GM18873 (cell line): ENCODE data around the gene DNAJB13.
"Not testable (repeated sequence)": the region's sequence is repeated elsewhere in the genome, so short reads cannot be mapped to it uniquely, and the experiment has no call there.

Source experiments
- ATAC-seq: cut with Tn5 transposase; IDR thresholded peaks from one replicate; pipeline ENCODE4 v1.9.1; 2021; ENCODE audit warnings: mild to moderate bottlenecking, moderate library complexity, moderate number of reproducible peaks; ENCODE audit not compliant: unreplicated experiment, low FRiP score

DNAJB13 gene, protein sequence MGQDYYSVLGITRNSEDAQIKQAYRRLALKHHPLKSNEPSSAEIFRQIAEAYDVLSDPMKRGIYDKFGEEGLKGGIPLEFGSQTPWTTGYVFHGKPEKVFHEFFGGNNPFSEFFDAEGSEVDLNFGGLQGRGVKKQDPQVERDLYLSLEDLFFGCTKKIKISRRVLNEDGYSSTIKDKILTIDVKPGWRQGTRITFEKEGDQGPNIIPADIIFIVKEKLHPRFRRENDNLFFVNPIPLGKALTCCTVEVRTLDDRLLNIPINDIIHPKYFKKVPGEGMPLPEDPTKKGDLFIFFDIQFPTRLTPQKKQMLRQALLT

DNA sequence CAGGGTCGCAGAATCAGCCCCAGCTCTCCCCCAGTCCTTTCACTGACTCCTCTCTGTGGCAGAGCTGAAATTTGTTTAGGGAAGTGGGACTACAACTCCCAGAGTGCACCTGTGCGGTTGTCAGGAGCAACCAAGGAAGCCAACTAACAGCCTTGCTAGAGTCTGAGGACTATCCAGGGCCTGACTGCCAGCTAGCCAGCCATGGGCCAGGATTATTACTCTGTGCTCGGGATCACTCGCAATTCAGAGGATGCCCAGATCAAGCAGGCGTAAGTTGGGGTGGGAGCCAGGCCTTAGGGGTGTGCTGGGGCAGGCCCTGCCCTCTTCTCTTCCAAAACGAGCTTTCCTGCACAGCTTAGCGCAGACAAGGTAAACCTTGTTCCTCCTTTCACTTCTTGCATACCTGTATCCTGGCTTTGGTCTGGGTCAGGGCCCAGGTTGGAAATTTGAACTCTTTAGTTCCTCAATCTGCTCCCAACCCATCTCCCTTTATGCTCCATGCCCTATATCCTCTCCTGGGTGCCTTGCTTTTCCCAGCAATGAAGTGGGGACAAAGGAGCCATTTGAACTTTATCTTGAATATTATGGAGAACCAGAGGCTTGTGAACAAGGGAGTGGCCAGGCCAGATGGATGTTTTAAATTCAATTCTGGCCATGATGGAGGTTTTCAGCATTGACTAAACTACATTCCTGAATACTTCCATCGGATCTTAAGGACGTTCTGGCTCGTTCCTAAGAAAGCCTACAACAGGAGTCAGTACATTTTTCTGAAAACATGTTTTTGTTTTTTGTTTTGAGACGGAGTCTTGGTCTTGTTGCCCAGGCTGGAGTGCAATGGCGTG is at the start of gene DNAJB13:
DNAJB13 (plus strand) TSS at position 158 of the 842 bp plus-strand sequence; CDS start at position 202, 44 bp downstream.
- peak; percentile 87 for ATAC-seq

DNA sequence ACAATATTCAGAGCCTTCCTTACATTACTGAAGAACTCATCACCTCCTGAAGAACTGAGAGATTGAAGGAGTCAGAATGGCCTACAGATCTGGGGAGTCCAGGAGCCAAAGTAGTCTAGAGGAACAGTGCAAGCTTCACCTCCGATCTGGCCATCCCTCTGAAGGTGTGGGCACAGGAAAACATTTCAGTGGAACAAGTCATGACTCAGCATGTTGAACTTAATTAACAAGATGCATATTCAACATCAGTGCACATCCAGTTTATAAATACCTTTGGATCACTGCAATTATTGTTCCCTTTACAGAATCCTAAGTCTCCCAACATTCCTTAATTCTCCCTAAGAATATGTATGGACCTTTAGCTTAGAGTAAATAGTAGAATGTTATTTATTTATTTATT is 48.5 kb upstream of the DNAJB13 start:
- ATAC-seq: no peak

DNA sequence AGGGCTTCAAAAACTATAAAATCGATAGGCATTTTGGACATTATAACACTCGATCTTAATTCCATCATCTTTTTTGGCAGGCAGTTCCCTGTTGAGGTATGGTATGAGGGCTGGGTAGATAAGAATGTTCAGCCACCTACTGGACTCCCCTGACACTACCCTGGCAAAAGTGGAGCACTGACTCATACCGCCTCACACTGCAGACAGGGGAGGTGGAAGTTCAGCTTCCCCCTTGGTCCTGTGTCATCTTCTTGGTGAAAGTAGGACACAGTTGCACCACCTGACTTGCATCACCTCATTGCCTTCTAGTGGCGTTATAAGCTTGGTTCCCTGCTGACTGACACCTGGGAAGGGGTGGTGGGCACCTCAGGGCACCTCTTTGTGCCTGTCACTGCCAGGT is 43.6 kb upstream of the DNAJB13 start:
- no peak for ATAC-seq

DNA sequence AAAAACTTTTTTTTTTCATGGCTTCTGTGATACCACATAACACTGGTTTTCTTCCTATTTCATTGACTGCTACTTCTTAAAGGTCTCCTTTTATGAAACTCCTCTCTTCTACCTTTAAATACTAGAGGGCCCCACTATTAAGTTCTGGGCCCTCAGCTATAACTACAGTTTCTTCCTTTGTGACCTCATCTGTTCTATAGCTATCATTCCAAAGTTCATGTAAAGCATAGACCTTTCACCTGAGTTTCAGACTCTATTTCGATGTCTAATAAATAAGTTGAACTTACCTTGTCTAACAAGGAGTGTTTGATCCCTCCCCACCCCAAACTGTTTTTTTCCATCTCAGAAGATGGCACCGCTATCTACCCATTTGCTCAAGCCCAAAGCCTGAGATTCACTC is 38.8 kb upstream of the DNAJB13 start:
- no peak for ATAC-seq

DNA sequence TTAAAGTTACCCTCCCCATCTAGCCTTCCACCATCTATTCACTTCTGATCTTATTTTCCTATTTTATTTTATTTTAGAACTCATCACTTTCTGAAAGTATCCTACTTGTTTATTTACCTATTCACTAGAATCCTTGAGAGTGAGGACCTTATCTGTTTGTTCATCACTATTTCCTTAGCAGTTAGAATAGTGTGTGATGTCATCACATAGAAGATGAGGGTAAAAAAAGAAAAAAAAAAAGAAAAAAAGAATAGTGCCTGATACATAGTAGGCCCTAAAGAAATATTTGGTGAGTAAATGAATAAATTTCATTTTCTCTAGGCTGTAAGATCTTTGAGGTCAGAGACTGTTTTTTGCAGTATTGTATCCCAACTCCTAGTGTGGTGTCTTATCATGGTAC is 37.4 kb upstream of the DNAJB13 start:
- no peak for ATAC-seq

DNA sequence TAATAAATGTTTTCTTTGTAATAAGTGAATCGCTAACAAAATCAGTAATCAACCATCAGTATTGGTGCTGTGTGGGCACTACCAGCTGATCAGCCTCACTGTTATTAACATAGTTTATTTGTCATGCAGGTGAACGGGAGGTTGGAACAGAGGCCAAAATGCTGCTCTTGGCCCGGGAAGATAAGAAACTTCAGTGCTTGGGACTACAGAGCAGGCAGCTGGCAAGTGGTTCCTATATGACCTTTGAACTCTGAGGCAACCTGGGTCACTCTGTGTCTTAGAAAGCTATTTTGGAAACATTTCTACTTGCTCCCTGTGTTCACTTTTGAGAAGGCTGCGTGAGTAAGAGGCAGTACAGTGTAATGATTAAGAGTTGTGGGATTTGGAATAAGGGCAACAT is 36.5 kb upstream of the DNAJB13 start:
- no peak for ATAC-seq

DNA sequence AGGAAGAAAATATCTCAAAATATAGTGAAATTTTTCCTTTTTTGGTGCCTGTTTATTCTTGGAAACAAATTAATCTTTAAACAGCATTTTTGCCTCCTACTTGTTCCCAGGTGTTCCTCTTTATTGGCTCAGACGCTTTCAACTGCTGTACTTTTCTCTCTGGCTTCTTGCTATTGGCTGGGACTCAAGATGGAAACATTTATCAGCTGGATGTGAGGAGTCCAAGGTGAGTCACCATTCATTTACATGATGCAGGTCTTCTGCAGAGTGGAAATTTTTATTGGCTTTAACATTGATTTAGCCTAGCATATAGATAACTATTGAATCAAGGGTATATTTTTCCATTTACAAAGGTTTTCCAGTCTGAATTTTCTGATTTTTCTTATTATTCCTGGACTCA is 34.4 kb upstream of the DNAJB13 start:
- ATAC-seq: no peak

DNA sequence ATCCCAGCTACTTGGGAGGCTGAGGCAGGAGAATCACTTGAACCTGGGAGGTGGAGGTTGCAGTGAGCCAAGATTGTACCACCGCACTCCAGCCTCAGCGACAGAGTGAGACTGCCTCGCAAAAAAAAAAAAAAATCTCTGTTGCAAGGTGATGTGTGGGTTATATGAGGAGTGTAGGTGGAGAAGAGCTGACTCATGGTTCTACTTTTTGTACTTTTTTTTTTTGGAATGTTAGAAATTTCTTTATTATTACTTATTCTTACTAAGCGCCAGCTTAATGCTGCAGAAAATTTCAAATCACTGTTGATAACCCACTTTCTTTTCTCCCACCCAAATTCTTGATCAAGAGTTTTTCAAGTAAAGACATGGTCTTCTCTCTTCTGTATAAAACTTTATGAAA is 29.6 kb upstream of the DNAJB13 start:
- no peak for ATAC-seq

DNA sequence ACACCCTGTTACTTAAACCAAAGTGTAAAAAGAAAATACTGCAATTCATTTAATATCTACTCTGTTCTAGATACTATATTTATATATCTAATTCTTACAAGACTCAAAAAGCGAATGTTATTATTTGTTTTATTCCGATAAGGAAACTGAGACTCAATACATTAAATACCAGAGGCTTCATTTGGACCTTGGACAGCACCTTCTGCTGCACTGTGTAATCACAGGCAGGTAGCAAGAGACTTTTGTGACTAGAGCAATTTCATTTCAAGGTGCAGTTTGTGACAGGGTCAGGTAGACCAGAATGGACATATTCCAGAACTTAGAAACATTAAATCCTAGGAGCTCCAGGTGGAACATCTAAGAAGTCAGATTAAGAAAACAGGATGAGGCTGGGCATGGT is 21.4 kb upstream of the DNAJB13 start:
- no peak for ATAC-seq

DNA sequence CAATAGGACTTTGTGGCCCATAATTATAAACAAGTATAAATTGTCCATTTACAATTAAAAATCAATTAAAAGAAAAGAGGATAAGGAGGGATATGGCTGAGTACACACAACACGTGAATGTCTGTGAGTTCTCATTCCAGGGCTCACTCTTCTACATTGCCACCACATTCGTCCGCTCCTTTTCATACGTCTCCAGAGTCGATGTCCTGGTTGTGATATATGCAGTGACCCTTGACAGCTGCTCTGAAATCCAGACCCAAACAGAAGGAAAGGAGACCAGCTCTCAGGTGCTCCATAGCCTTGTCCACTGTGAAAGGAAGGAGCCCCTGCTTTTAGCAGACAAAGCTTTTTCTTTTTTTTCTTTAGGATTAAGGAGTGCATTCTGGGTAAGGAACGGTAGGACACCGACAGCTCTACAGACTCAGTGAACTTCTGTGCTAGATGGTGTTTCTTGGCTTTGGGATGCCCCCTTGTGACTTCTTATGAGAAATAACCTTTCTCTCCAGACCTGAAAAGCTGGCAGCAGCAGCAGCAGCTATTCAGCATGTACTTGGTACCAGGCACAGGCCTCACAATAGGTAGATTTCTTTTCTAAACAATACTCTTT is 19.7 kb upstream of the DNAJB13 start:
- no peak for ATAC-seq

DNA sequence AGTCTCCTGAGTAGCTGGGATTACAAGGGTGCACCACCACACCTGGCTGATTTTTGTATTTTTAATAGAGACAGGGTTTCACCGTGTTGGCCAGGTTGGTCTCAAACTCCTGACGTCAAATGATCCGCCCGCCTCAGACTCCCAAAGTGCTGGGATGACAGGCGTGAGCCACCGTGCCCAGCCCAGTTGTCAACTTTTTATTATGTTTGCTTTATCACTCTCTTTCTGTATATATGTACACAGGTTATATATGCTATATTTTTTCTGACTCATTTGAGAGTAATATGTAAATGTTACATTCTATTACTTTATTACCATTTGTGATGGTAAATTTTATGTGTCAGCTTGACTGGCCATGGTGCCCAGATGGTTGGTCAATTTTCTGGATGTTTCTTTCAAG is 18.9 kb upstream of the DNAJB13 start:
- ATAC-seq: no peak

DNA sequence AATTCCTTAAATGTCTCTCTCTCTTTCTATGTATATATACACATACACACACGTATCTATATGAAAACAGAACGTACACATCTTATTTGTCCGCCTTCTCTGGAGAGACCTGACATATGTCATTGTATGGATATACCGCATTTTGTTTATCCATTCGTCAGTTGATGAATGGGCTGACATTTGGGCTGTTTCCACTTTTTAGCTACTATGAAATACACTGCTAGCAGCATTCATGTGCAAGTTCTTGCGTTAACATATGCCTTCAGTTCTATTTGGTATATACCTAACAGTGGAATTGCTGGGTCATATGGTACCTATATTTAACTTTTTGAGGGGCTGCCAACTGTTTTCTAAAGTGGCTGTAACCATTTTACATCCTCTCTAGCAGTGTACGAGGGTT is 18.0 kb upstream of the DNAJB13 start:
- ATAC-seq: no peak

DNA sequence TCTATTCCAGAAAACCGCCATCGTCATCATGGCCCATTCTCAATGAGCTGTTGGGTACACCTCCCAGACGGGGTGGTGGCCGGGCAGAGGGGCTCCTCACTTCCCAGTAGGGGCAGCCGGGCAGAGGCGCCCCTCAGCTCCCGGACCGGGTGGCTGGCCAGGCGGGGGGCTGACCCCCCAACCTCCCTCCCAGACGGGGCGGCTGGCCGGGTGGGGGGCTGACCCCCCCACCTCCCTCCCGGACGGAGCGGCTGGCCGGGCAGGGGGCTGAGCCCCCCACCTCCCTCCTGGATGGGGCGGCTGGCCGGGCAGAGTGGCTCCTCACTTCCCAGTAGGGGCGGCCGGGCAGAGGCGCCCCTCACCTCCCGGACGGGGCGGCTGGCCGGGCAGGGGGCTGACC is 14.8 kb upstream of the DNAJB13 start:
- not testable (repeated sequence) for ATAC-seq

DNA sequence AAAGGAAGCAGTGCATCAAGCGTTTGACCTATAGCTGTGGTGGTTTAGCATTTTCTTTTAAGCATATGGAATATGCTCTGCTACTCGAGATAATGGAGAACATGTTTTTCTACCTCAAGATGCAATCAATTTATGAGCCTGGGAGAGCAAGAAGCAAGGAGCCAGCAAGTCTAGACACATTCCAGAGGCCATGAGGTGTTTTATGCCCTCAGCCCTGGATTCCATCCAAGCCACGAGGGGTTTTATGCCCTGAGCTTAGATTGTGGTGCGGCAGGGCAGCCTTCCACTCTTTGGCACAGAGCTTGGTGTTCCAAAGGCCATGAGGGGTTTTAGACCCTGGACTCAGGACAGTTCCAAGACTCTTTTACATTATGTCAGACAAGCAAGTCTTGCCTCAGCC is 11.7 kb upstream of the DNAJB13 start:
- ATAC-seq: no peak

DNA sequence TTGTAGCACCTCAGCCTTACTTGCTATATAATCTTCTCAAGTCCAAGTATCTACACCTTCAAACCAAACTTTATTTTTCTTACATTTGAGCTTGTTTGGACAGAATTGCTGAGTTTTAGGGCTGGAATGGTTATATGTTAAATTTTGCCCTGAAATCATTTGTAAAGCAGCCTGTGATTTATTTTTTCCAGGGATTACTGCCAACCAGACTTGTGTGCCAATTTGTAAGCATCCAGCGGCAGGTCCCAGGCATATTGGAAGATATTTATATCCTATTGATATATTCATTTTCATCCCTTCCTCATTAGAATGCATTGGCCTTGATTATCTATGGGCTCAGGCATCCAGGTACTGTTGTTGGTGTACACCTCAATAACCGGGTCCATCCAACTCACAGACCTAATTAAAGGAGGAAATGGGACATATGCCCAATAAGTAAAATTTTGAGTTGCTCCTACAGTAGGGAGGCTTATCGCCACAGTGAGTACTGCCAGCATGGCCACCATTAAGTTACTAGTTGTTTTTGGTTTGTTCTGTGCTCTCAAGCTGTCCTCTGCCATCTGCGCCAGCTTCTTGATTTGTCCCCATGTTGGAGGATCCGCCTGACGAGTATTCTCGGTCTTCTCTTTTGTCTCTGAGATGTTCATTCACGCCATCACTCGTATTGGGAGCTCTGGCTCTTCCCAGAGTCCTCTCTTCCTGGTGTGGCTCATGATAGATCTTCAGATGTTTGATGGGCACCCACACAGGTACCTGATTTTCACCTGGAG is 9.8 kb upstream of the DNAJB13 start:
- ATAC-seq: no peak

DNA sequence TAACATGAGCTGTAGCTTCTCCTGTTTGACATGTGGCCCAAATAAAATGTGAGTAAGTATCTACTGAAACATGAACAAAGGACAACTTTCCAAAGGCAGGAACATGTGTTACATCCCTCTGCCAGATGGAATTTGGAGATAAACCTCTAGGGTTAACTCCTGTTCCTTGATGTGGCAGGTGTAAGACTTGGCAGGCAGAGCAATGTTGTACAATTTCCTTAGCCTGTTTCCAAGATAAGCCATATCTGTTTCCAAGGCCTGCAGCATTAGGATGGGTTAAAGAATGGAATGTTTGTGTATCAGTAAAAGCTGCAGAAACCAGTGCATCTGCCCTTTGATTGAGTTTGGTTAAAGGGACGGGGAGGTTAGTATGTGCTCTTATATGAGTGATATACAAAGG is 8.8 kb upstream of the DNAJB13 start:
- ATAC-seq: no peak

DNA sequence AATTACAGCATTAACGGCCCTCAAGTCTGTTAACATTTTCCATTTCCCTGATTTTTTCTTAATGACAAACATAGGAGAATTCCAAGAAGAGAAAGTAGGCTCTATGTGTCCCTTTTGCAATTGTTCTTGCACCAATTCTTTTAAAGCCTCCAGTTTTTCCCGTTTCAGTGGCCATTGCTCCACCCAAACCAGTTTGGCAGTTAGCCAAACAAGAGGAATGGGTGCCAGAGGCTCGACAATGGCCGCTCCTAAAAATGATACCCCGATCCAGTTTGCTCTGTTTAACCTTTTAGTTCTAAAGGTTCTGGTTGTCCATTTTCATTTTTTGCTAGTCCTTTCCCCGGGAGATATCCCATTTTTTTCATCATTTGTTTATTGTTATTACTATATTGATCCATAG is 6.7 kb upstream of the DNAJB13 start:
- no peak for ATAC-seq

DNA sequence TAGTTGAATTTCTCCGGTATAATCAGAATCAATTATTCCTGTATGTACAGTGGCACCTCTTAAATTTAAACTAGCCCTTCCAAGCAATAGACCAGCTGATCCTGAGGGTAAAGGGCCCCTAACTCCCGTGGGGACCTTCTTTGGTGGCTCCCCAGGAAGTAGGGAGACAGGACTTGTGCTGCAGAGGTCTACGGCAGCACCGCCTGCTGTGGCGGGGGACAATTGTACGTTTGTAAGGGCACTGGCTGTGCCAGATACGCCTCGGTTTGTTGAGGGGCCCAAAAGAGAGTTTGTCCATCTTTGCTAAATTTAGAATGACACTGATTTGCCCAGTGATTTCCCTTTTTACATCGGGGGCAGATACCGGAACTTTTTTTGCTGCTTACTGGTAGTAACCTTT is 5.9 kb upstream of the DNAJB13 start:
- ATAC-seq: no peak

DNA sequence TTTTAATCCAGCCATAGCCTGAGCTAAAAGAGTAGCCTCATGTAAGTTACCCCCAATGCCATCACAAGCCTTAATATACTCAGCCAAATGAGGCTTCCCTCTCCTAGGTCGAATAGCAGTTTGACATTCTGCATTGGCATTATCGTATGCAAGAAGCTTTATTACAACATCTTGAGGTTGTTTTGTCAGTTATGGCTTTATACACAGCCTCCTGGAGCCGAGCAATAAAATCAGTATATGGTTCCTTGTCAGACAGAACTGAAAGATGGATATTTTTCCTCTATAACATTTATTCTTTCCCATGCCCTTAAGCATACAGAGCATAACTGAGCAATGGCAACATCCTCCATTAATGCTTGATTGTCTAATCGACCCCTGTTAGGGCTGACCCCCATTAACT is 5.4 kb upstream of the DNAJB13 start:
- no peak for ATAC-seq

DNA sequence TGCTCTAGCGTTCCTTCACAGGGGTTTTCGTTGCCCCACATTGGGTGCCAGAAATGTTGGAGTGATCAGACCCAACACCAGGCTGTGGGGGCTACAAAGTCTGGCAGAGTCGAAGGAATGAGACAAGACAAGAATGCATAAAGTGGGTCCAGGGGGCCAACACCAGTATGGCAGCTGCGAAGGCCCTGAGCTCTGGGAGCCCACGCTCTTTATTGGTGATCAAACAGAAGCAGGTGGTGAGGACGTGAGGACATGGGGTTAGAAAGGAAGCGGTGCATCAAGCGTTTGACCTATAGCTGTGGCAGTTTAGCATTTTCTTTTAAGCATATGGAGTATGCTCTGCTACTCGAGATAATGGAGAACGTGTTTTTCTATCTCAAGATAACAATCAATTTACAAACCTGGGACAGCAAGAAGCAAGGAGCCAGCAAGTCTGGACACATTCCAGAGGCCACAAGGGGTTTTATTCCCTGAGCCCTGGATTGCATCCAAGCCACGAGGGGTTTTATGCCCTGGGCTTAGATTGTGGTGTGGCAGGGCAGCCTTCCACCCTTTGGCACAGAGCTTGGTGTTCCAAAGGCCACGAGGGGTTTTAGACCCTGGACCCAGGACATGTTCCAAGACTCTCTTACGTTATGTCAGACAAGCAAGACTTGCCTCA is 3.9 kb upstream of the DNAJB13 start:
- ATAC-seq: no peak
